ENCODE measurements around the gene PPM1D. TPM values are rescaled to one million over a fixed set of nuclear protein-coding genes. Genes with fewer than 3 reads are reported as not detected.
"Not testable (repeated sequence)": the region's sequence is repeated elsewhere in the genome, so short reads cannot be mapped to it uniquely, and the experiment has no call there.

The PPM1D gene
- total and polyA plus RNA-seq, 2 experiments from 2014 or later, result 18.3 to 18.6 TPM

DNA sequence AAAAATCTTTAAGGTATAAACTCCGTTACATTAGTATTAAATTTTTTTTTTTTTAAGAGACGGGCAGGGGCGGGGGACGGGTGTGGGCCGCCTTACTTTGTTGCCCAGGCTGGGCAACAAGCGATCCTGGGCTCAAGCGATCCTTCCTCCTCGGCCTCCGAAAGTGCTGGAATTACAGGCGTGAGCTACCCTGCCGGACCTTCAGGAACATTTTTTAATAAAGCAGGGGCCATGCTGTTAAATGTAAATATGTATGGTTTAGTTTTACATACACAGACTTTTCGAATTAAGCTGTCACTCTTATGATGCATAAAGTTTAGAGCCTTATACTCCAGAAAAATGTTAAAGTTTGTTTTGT lies 2.4 kb downstream of the PPM1D start:
- Histone ChIP-seq H3K9me3 (ENCODE audit: low read depth) (no peaks in the 10 kb centered on the region), H3K27me3 (no peaks in the 10 kb centered on the region), H4K20me1 (ENCODE audit: insufficient read depth, poor library complexity, severe bottlenecking) (peaks cover 40% of the 10 kb centered on the region), H3K9me2 (replicated peaks; ENCODE audit: insufficient read depth) (no peaks in the 10 kb centered on the region), H3K79me2 (peaks cover 70% of the 10 kb centered on the region), H3K4me3 (peak overlapping the region; percentile 65), H3K36me3 (replicated peaks; ENCODE audit: insufficient read depth, low read depth) (no peaks in the 10 kb centered on the region), H3K4me2 (peak overlapping the region; percentile 80), H2AFZ (peak overlapping the region; percentile 23), H3K27ac (peak overlapping the region; percentile 44), H3K4me1 (ENCODE audit: insufficient read depth) (peaks cover 6% of the 10 kb centered on the region)
- 14% methylated on average over 12 of the region's 12 CpGs for WGBS (ENCODE audit: low lambda C conversion rate, missing lambda C conversion rate)
- DNase-seq (ENCODE audit: low spot score), result no peak
- TF ChIP-seq, protein P1, sequence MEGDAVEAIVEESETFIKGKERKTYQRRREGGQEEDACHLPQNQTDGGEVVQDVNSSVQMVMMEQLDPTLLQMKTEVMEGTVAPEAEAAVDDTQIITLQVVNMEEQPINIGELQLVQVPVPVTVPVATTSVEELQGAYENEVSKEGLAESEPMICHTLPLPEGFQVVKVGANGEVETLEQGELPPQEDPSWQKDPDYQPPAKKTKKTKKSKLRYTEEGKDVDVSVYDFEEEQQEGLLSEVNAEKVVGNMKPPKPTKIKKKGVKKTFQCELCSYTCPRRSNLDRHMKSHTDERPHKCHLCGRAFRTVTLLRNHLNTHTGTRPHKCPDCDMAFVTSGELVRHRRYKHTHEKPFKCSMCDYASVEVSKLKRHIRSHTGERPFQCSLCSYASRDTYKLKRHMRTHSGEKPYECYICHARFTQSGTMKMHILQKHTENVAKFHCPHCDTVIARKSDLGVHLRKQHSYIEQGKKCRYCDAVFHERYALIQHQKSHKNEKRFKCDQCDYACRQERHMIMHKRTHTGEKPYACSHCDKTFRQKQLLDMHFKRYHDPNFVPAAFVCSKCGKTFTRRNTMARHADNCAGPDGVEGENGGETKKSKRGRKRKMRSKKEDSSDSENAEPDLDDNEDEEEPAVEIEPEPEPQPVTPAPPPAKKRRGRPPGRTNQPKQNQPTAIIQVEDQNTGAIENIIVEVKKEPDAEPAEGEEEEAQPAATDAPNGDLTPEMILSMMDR (IDR thresholded peaks at IDR 0.05; ENCODE audit: poor library complexity), result no peak
- TF ChIP-seq EZH2 (IDR thresholded peaks at IDR 0.05; ENCODE audit: borderline replicate concordance) (no peak), EZH2phosphoT487 (IDR thresholded peaks at IDR 0.05; ENCODE audit: low read depth, severe bottlenecking, unreplicated experiment) (no peak)

- TF ChIP-seq EZH2phosphoT487 (IDR thresholded peaks at IDR 0.05; ENCODE audit: low read depth, severe bottlenecking, unreplicated experiment) (no peak), EZH2 (IDR thresholded peaks at IDR 0.05; ENCODE audit: borderline replicate concordance) (no peak)
- TF ChIP-seq, protein P1 (IDR thresholded peaks at IDR 0.05; ENCODE audit: poor library complexity), result no peak
- Histone ChIP-seq H4K20me1 (ENCODE audit: insufficient read depth, poor library complexity, severe bottlenecking) (peaks cover 41% of the 10 kb centered on the region), H3K9me3 (ENCODE audit: low read depth) (no peaks in the 10 kb centered on the region), H3K4me1 (ENCODE audit: insufficient read depth) (peaks cover 6% of the 10 kb centered on the region), H3K79me2 (peaks cover 75% of the 10 kb centered on the region), H2AFZ (no peak overlapping the region), H3K36me3 (replicated peaks; ENCODE audit: insufficient read depth, low read depth) (no peaks in the 10 kb centered on the region), H3K27ac (peak overlapping the region; percentile 44), H3K4me3 (peak overlapping the region; percentile 65), H3K4me2 (peak overlapping the region; percentile 80), H3K9me2 (replicated peaks; ENCODE audit: insufficient read depth) (no peaks in the 10 kb centered on the region), H3K27me3 (no peaks in the 10 kb centered on the region)
- DNase-seq (ENCODE audit: low spot score), result no peak
- 22% methylated on average over 1 of the region's 1 CpG for WGBS (ENCODE audit: low lambda C conversion rate, missing lambda C conversion rate)
These were observed 2.9 kb downstream of the PPM1D start for GRCh38 chr17:60602871-60603270.

DNA sequence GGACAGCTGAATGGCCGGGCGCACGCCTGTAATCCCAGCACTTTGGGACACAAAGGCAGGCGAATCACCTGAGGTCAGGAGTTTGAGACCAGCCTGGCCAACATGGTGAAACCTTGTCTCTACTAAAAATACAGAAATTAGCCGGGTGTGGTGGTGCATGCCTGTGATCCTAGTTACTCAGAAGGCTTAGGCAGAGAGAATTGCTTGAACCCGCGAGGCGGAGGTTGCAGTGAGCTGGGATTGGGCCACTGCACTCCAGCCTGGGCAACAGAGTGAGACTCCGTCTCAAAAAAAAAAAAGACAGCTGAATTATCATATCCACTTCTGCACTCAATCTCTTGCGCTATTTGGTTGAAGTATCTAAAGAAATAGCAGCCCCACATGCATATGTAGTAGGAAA lies 3.5 kb downstream of the PPM1D start:
- H3K4me1 ChIP-seq (ENCODE audit: insufficient read depth); H3K36me3 ChIP-seq (replicated peaks; ENCODE audit: insufficient read depth, low read depth); H3K9me3 ChIP-seq (ENCODE audit: low read depth); DNase-seq (ENCODE audit: low spot score); H3K27me3 ChIP-seq; H3K4me3 ChIP-seq; H3K9me2 ChIP-seq (replicated peaks; ENCODE audit: insufficient read depth); H2AFZ ChIP-seq: not testable (repeated sequence)
- Histone ChIP-seq H3K79me2 (peaks cover 81% of the 10 kb centered on the region), H3K27ac (peak overlapping the region; percentile 44), H4K20me1 (ENCODE audit: insufficient read depth, poor library complexity, severe bottlenecking) (peaks cover 46% of the 10 kb centered on the region), H3K4me2 (peak overlapping the region; percentile 80)
- WGBS (ENCODE audit: low lambda C conversion rate, missing lambda C conversion rate), result 86% methylated on average over 10 of the region's 10 CpGs

GRCh38 chr17:60604686-60605334 lies 4.8 kb downstream of the PPM1D start:
- Histone ChIP-seq H3K9me3 (ENCODE audit: low read depth) (no peaks in the 10 kb centered on the region), H4K20me1 (ENCODE audit: insufficient read depth, poor library complexity, severe bottlenecking) (peaks cover 50% of the 10 kb centered on the region), H3K36me3 (replicated peaks; ENCODE audit: insufficient read depth, low read depth) (no peaks in the 10 kb centered on the region), H3K27me3 (no peaks in the 10 kb centered on the region), H3K4me3 (no peak overlapping the region), H3K4me1 (ENCODE audit: insufficient read depth) (no peaks in the 10 kb centered on the region), H3K27ac (no peak overlapping the region), H3K79me2 (peaks cover 94% of the 10 kb centered on the region), H3K9me2 (replicated peaks; ENCODE audit: insufficient read depth) (no peaks in the 10 kb centered on the region), H2AFZ (no peak overlapping the region), H3K4me2 (peak overlapping the region; percentile 80)
- TF ChIP-seq EZH2 (IDR thresholded peaks at IDR 0.05; ENCODE audit: borderline replicate concordance), result no peak
- TF ChIP-seq, protein P1 (IDR thresholded peaks at IDR 0.05; ENCODE audit: poor library complexity), result no peak
- TF ChIP-seq EZH2phosphoT487 (IDR thresholded peaks at IDR 0.05; ENCODE audit: low read depth, severe bottlenecking, unreplicated experiment), result no peak
- DNase-seq (ENCODE audit: low spot score), result no peak
- WGBS (ENCODE audit: low lambda C conversion rate, missing lambda C conversion rate), result 97% methylated on average over 5 of the region's 5 CpGs
